ENCODE results near the gene DAO. TPM values are rescaled to one million over a fixed set of nuclear protein-coding genes. Genes with fewer than 3 reads are reported as not detected.
A peak's percentile ranks its signal among the peaks of the same experiment; 100 is the strongest.
"Not testable (repeated sequence)": the region's sequence is repeated elsewhere in the genome, so short reads cannot be mapped to it uniquely, and the experiment has no call there.

Gene DAO
- total RNA-seq, result not detected

DNA sequence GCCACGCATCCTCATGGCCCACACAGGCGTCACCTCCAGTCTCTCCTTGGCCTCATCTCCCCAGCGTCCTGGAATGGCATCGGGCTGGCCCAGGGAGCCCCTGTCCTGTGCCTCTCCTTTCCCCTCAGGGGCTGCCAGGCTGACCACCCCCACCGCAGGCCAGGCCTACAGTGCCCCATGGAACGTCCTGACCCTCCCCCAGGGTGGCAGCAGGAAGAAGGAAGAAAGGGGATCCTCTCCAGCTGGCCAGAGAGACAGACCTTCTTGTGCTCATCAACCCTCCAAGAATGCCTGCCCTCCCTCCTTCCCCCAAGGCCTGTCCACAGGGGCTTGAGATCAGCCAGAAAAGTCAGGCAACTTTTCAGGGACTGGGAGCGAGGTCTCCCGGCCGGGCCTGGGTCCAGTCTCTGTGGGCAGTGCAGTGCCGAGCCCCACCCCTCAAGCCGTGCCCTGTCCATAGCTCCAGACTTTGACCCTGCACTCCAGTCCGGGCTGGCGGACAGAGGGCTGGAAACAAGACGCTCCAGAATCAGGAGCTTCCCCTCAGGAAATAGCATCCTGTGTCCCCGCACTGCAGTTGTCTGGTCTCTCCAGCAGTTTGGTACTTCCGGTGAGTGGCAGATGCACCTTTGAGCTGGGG lies at the start of gene DAO:
DAO (plus strand) TSS at position 478 of the 640 bp plus-strand sequence. CDS start 4,915 bp downstream, outside the sequence.
- no peak for DNase-seq (ENCODE audit: low spot score in 2 of 2)

DNA sequence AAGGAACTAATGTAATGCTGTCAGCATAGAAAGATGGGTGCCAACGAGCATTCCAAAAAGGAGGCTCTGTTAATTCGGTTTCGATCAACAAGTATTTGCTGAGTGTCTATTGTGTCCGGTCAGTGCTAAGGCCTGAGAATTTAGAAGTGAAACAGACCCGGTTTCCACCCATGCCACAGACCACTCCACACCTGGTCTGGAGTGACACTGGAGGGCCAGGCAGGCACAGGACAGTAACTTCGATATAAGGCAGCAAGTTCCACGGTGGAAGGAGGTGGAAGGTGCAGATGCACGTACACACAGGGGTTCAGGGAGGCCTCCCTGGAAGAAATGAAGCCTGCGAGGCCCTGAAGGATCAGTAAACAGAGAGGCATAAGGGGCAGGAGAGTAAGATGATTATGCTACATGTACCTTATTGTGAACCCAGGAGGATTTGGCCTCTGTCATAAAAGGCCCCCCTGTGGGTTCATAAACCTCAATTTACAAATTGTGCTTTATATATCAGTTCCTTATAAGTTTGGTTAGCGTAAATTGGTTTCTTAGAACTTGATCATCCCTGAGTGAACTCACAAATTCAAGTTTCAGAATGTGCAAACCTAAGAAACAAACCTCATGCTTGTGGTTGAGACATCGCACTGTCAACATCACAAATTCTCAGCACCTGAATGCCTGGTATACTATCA lies 48.4 kb upstream of the DAO start:
- peaks cover 15 to 20% of the 10 kb centered on the region in 2 donors for H3K36me3 Mint-ChIP-seq
- no peaks in the 10 kb centered on the region for H3K9me3 Mint-ChIP-seq
- DNase-seq (ENCODE audit: low spot score in 2 of 2) (no peak), ATAC-seq (peak; percentile 41 to 69)
- peak overlapping the region in 1 of 2 donors; percentile 24 for H3K27ac Mint-ChIP-seq

More for the DNA sequence above, at the start of gene DAO:
- no peaks in the 10 kb centered on the region for H3K9me3 Mint-ChIP-seq
- peak within 1 kb of the TSS in 1 of 2 donors; percentile 12 for H3K27ac Mint-ChIP-seq
- no peaks in the 10 kb centered on the region for H3K36me3 Mint-ChIP-seq
- no peak for ATAC-seq

GRCh38 chr12:108832208-108832607 lies 47.7 kb upstream of the DAO start:
- DNase-seq (ENCODE audit: low spot score in 2 of 2) (no peak), ATAC-seq (no peak)
- Mint-ChIP-seq H3K27ac (peak overlapping the region in 1 of 2 donors; percentile 10), H3K9me3 (no peaks in the 10 kb centered on the region), H3K36me3 (peaks cover 15 to 20% of the 10 kb centered on the region in 2 donors)

DNA sequence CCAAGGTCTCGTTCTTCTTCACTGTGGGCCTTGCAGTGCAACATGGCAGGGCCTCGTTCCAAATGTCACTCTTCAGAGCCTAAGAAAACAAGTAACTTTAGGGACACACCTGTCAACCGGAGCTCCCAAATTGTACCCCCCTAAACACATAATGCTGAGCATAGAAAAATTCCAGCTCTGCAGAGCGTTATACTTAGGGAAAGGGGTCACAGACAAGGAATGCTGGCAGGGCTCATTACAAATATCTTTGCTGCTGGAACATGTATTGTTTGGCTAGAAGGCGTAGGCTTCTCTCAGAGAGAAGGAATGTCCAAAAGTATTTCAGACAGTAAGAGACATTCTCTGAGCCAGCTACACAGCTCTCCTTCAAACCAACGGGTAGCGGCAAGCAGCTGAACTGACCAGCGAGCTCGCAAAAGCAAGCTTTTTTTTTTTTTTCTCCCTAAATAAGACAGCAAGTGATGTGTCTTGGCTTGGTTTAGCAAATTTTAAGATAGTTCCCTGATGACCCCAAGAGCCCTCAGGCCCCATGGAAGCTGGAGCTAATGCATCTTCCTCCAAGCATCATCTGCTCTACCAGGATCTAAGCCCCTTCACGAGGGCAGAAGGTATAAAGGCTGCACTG lies 47.0 kb upstream of the DAO start:
- Mint-ChIP-seq H3K9me3 (no peaks in the 10 kb centered on the region), H3K27ac (peak overlapping the region in 1 of 2 donors; percentile 10), H3K36me3 (peaks cover 15 to 20% of the 10 kb centered on the region in 2 donors)
- no peak for DNase-seq (ENCODE audit: low spot score in 2 of 2)
- ATAC-seq, result no peak

- Mint-ChIP-seq H3K9me3 (no peaks in the 10 kb centered on the region), H3K36me3 (peaks cover 19 to 25% of the 10 kb centered on the region in 2 donors), H3K27ac (no peak overlapping the region)
- ATAC-seq (no peak), DNase-seq (ENCODE audit: low spot score in 2 of 2) (no peak)
Observed at GRCh38 chr12:108833355-108833733, 46.5 kb upstream of the DAO start.

DNA sequence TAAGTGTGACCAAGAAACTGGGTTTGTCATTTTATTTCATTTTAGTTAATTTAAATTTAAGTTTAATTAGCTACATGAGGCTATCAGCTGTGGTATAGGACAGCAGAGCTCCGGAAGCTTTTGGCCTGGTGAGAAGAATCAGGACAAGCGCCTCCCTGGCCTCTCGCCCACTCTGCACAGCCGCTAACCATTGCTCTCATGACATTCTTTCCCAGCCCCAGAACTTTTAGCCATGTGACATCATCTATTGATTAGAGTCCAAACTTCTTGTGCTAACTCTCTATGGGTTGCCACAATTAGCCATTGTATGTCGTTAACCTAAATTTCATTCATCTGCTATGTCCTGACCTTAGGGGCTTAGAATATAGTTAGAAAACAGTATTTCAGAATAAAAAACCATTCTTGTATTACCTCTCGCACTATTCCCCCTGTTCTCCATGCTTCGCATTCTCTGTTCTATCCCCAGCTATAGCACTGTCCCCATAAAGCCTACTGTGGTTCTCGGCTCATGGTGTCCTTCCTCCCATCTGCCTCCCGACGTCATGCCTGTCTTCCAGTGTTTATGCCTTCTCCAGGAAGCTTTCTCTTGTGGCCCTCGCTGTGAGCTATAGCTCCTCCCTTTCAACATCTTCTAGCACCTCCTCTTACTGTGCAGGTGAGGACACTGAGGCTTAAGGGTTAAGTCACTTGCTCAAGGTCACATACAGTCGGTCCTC lies 46.0 kb upstream of the DAO start:
- DNase-seq (ENCODE audit: low spot score in 2 of 2), result no peak
- peaks cover 20 to 31% of the 10 kb centered on the region in 2 donors for H3K36me3 Mint-ChIP-seq
- no peaks in the 10 kb centered on the region for H3K9me3 Mint-ChIP-seq
- ATAC-seq, result no peak
- H3K27ac Mint-ChIP-seq, result no peak overlapping the region

GRCh38 chr12:108835860-108836634 lies 43.8 kb upstream of the DAO start:
- Mint-ChIP-seq H3K36me3 (peaks cover 20 to 32% of the 10 kb centered on the region in 2 donors), H3K27ac (no peak overlapping the region), H3K9me3 (no peaks in the 10 kb centered on the region)
- DNase-seq (ENCODE audit: low spot score in 2 of 2), result no peak
- ATAC-seq, result no peak

DNA sequence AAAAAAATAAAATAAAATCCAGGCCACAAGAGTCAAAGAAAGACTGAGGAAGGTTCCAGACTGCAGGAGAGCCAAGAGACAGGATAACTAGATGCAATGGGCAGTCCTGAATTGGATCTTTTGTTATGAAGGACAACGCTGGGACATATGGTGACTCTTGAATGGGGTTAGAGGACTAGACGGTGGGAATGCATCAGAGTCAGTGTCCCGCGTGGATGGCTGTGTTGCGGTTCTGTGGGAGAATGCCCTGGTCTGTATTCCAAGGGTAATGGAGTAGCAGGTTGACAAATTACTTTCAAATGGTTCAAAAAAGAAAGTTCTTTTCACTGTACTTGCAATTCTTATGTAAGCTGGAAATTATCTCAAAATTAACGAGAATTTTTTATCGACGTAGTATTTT lies 42.7 kb upstream of the DAO start:
- ATAC-seq (no peak), DNase-seq (ENCODE audit: low spot score in 2 of 2) (no peak)
- H3K9me3 Mint-ChIP-seq, result no peaks in the 10 kb centered on the region
- peaks cover 20 to 35% of the 10 kb centered on the region in 2 donors for H3K36me3 Mint-ChIP-seq
- peak overlapping the region; percentile 1 to 94 for H3K27ac Mint-ChIP-seq

DNA sequence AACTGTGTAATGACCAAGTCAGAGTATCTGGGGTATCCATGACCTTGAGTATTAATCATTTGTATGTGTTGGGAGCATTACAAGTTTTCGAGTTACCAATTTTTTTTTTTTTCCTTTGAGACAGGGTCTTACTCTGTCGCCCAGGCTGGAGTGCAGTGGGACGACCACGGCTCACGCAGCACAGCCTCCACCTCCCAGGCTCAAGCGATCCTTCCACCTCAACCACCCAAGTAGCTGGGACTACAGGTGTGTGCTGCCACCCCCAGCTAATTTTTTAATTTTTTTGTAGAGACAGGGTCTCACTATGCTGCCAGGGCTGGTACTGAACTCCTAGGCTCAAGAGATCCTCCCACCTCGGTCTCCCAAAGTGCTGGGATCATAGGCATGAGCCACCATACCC lies 42.2 kb upstream of the DAO start:
- H3K36me3 Mint-ChIP-seq, result peaks cover 20 to 31% of the 10 kb centered on the region in 2 donors

DNA sequence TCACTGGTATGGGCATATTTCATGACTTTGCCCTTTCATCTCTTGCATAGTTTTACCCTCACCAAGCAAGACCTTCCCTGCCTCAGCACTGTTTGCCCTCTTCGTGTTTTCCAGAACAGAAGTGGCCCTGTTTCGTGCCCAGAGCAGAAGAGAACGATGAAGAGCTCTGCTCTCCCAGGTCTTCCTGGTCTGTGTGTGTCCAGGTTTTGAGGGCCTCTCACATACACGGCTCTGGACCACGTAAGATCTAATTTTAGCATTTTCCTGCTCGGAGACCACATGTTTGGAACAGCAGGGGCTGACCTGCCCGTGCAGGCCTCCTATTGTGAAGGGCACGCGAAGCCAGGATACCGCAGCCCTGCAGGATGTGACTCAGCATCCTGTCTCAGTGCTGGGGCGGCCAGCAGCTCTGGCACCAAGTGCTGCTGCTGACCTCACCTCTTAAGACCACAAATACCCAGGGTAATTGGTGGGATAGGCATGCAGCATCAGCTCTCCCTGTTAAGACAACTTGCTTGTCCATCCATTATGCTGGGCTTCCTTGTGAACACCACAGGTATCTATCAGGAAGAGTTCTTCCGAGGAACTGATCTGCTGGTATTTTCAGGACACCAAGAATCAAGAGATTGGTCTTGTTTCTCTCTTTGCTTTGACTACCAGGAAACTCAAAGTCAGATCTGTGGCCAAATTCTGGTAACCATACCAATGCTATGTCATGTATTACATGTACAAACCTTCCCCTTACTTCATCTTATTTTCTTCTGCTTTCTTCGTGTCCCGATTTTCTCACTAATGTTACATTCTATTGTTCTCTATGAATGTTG lies 41.5 kb upstream of the DAO start:
- Mint-ChIP-seq H3K36me3 (peaks cover 20 to 25% of the 10 kb centered on the region in 2 donors), H3K27ac (peak overlapping the region; percentile 94 to 96), H3K9me3 (no peaks in the 10 kb centered on the region)
- ATAC-seq, result peak; percentile 90 to 97
- peak; percentile 61 to 92 for DNase-seq (ENCODE audit: low spot score in 2 of 2)

More for the DNA sequence above, 42.2 kb upstream of the DAO start:
- DNase-seq (ENCODE audit: low spot score in 2 of 2) (no peak), ATAC-seq (no peak)
- Mint-ChIP-seq H3K27ac (peak overlapping the region; percentile 94 to 96), H3K9me3 (no peaks in the 10 kb centered on the region)

- ATAC-seq (peak in 1 of 2 donors; percentile 2), DNase-seq (ENCODE audit: low spot score in 2 of 2) (peak in 1 of 2 donors; percentile 60)
- peaks cover 16 to 25% of the 10 kb centered on the region in 2 donors for H3K36me3 Mint-ChIP-seq
- H3K27ac Mint-ChIP-seq, result peak overlapping the region; percentile 94 to 96
- no peaks in the 10 kb centered on the region for H3K9me3 Mint-ChIP-seq
Observed at GRCh38 chr12:108839018-108839889, 40.6 kb upstream of the DAO start.

DNA sequence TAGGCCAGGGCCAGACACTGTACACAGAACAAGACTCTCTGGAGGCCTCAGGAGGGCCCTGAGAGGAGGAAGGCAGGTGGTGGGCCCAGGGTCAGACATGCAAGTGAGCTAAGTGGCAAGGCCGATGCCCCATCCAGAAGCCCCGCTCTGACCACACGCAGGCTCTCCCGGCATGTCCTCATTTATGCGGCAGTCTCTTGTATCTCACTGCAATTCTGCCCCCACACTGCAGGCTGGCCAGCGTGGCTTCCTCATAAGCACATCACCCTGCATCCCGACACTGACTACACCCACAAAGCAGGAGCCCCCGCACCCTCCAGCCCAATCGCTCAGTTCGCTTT lies 40.0 kb upstream of the DAO start:
- H3K27ac Mint-ChIP-seq, result peak overlapping the region; percentile 85 to 94
- H3K9me3 Mint-ChIP-seq, result no peaks in the 10 kb centered on the region
- no peak for ATAC-seq
- H3K36me3 Mint-ChIP-seq, result peaks cover 12 to 25% of the 10 kb centered on the region in 2 donors
- DNase-seq (ENCODE audit: low spot score in 2 of 2), result no peak

- H3K36me3 Mint-ChIP-seq, result peaks cover 7 to 19% of the 10 kb centered on the region in 2 donors
- DNase-seq (ENCODE audit: low spot score in 2 of 2) (no peak), ATAC-seq (no peak)
- no peaks in the 10 kb centered on the region for H3K9me3 Mint-ChIP-seq
- H3K27ac Mint-ChIP-seq, result peak overlapping the region in 1 of 2 donors; percentile 94
Observed at GRCh38 chr12:108840605-108841332, 39.1 kb upstream of the DAO start.

DNA sequence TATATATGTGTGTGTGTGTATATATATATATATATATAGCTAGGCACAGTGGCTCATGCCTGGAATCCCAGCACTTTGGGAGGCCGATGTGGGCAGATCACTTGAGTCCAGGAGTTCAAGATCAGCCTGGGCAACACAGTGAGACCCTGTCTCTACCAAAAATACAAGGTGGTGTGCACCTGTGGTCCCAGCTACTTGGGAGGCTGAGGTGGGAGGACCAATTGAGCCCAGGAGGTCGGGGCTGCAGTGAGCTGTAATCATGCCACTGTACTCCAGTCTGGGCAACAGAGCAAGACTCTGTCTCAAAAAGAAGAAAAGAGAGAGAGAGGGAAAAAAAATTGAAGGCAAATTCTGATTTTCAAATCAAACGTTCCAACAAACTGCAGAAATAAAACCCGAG lies 38.1 kb upstream of the DAO start:
- Mint-ChIP-seq H3K27ac (peak overlapping the region in 1 of 2 donors; percentile 92), H3K36me3 (peaks cover 9 to 19% of the 10 kb centered on the region in 2 donors)
- ATAC-seq; DNase-seq (ENCODE audit: low spot score in 2 of 2); H3K9me3 Mint-ChIP-seq: not testable (repeated sequence)

All from activated naive CD4-positive, alpha-beta T cell treated with anti-CD3 and anti-CD28 coated beads, Interleukin-2, amount 50 U/mL, for 72 hours (primary cell).